ENCODE results near the gene TNK2. TPM values are rescaled to one million over a fixed set of nuclear protein-coding genes. Genes with fewer than 3 reads are reported as not detected.
"Not testable (repeated sequence)": the region's sequence is repeated elsewhere in the genome, so short reads cannot be mapped to it uniquely, and the experiment has no call there.

Gene TNK2
- 1.9 and 5.2 TPM in 2 replicates for total RNA-seq

- no peak for DNase-seq (ENCODE audit: low read depth)
These were observed at the start of gene TNK2 for GRCh38 chr3:195907934-195908693. Gene TNK2 (minus strand): TSS chr3:195908551. CDS start chr3:195888588, 19,963 bp downstream.

- no peak for DNase-seq (ENCODE audit: low read depth)
These were observed 48.2 kb upstream of the TNK2 start for GRCh38 chr3:195956577-195956976.

GRCh38 chr3:195955416-195955841, 47.1 kb upstream of the TNK2 start:
- not testable (repeated sequence) for DNase-seq (ENCODE audit: low read depth)

GRCh38 chr3:195954752-195955119, 46.4 kb upstream of the TNK2 start:
- not testable (repeated sequence) for DNase-seq (ENCODE audit: low read depth)

GRCh38 chr3:195954052-195954751, 45.9 kb upstream of the TNK2 start:
- DNase-seq (ENCODE audit: low read depth) = not testable (repeated sequence)

- DNase-seq (ENCODE audit: low read depth) = not testable (repeated sequence)
These were observed 44.2 kb upstream of the TNK2 start for GRCh38 chr3:195952590-195952989.

- DNase-seq (ENCODE audit: low read depth) = not testable (repeated sequence)
These were observed 43.3 kb upstream of the TNK2 start for GRCh38 chr3:195951443-195952177.

- DNase-seq (ENCODE audit: low read depth) = not testable (repeated sequence)
These were observed 42.4 kb upstream of the TNK2 start for GRCh38 chr3:195950731-195951130.

GRCh38 chr3:195950164-195950563, 41.8 kb upstream of the TNK2 start:
- DNase-seq (ENCODE audit: low read depth) = not testable (repeated sequence)

GRCh38 chr3:195946910-195947699, 38.8 kb upstream of the TNK2 start:
- DNase-seq (ENCODE audit: low read depth) = not testable (repeated sequence)

- DNase-seq (ENCODE audit: low read depth) = not testable (repeated sequence)
These were observed 33.0 kb upstream of the TNK2 start for GRCh38 chr3:195941265-195941815.

GRCh38 chr3:195940806-195941205, 32.5 kb upstream of the TNK2 start:
- DNase-seq (ENCODE audit: low read depth) = not testable (repeated sequence)

- not testable (repeated sequence) for DNase-seq (ENCODE audit: low read depth)
These were observed 31.4 kb upstream of the TNK2 start for GRCh38 chr3:195939526-195940470.

GRCh38 chr3:195933044-195933430, 24.7 kb upstream of the TNK2 start:
- not testable (repeated sequence) for DNase-seq (ENCODE audit: low read depth)

- DNase-seq (ENCODE audit: low read depth) = no peak
These were observed 24.2 kb upstream of the TNK2 start for GRCh38 chr3:195932418-195933043.

- DNase-seq (ENCODE audit: low read depth) = no peak
These were observed 23.4 kb upstream of the TNK2 start for GRCh38 chr3:195931582-195932273.

GRCh38 chr3:195929452-195929851, 21.1 kb upstream of the TNK2 start:
- DNase-seq (ENCODE audit: low read depth) = no peak

GRCh38 chr3:195921334-195921791, 13.0 kb upstream of the TNK2 start:
- no peak for DNase-seq (ENCODE audit: low read depth)

GRCh38 chr3:195918176-195918575, 9.8 kb upstream of the TNK2 start:
- DNase-seq (ENCODE audit: low read depth) = no peak

All from renal cortical epithelial cell (primary cell).